ENCODE data around the gene FEM1A.

- TF ChIP-seq REST (IDR thresholded peaks at IDR 0.05; ENCODE audit: insufficient read depth in 1 of 2, low read depth in 2 of 2, low read length in 1 of 2) (no peak), POLR2AphosphoS5 (IDR thresholded peaks at IDR 0.05; ENCODE audit: low read depth, low read length) (no peak), CTCF (IDR thresholded peaks at IDR 0.05) (no peak)
Measured at GRCh38 chr19:4748589-4748988, 42.9 kb upstream of the FEM1A start.
